K562 (cell line): ENCODE data around the gene TRMT2A. TPM values are rescaled to one million over a fixed set of nuclear protein-coding genes. Genes with fewer than 3 reads are reported as not detected.
A peak's percentile ranks its signal among the peaks of the same experiment; 100 is the strongest.

Source experiments
- CAMTA2 ChIP-seq: fragments of 250-450 bp; sonication (Bioruptor Pico); conservative IDR thresholded peaks from 2 replicates; pipeline ENCODE4 v1.5.1; 2022
- CBFA2T2 ChIP-seq: fragments of 450-650 bp; conservative IDR thresholded peaks from 2 replicates; pipeline ENCODE4 v1.6.1; 2017; ENCODE audit warnings: mild to moderate bottlenecking
- CLOCK ChIP-seq: fragments of 250-450 bp; sonication (Bioruptor Pico); IDR thresholded peaks from 2 replicates; pipeline ENCODE4 v1.4.0; 2020; ENCODE audit warnings: mild to moderate bottlenecking, moderate library complexity, borderline replicate concordance
- DEAF1 ChIP-seq: fragments of 450-650 bp; formaldehyde crosslinking; IDR thresholded peaks from 2 replicates; pipeline ENCODE4 v1.4.0; 2020; ENCODE audit warnings: mild to moderate bottlenecking, moderate library complexity
- EZH2 ChIP-seq: IDR thresholded peaks from 2 replicates; pipeline ENCODE4 v1.6.1; 2012; ENCODE audit warnings: low read depth, mild to moderate bottlenecking, inconsistent platforms, low read length, borderline replicate concordance
- HNRNPL ChIP-seq: fragments of 200-400 bp; formaldehyde crosslinking; IDR thresholded peaks from 2 replicates; pipeline ENCODE4 v1.6.1; 2017; ENCODE audit warnings: low read depth, mild to moderate bottlenecking, low read length
- JUN ChIP-seq, 2 experiments: sonication (generic) in 1 of 2; formaldehyde crosslinking in 1 of 2; IDR thresholded peaks; 2 replicates each; pipeline versions ENCODE4 v1.6.1 to v1.8.0; 2012 to 2022; ENCODE audit warnings: borderline replicate concordance in 2 of 2, mild to moderate bottlenecking in 2 of 2, improper control_type of control experiment in 1 of 2, low read depth in 1 of 2, low read length in 1 of 2, missing genetic modification reagents in 1 of 2
- KDM5B ChIP-seq: fragments of 200-600 bp; sonication (generic); IDR thresholded peaks from 2 replicates; pipeline ENCODE4 v1.6.1; 2012; ENCODE audit warnings: low read depth, mild to moderate bottlenecking, moderate library complexity, low read length, control low read depth, inconsistent platforms; ENCODE audit not compliant: insufficient replicate concordance
- RBBP5 ChIP-seq: fragments of 200-600 bp; sonication (generic); IDR thresholded peaks from 2 replicates; pipeline ENCODE4 v1.6.1; 2012; ENCODE audit warnings: borderline replicate concordance, mild to moderate bottlenecking, low read length, control low read depth, inconsistent platforms; ENCODE audit not compliant: insufficient read depth, poor library complexity, severe bottlenecking
- RBM14 ChIP-seq: fragments of 200-400 bp; formaldehyde crosslinking; IDR thresholded peaks from 2 replicates; pipeline ENCODE4 v1.6.1; 2018; ENCODE audit warnings: low read depth, mild to moderate bottlenecking, low read length, moderate library complexity, borderline replicate concordance; ENCODE audit not compliant: insufficient read depth
- RFX5 ChIP-seq: IDR thresholded peaks from 2 replicates; pipeline ENCODE4 v1.6.1; 2011; ENCODE audit warnings: low read depth, mild to moderate bottlenecking, improper control_type of control experiment, low read length
- UBTF ChIP-seq, 2 experiments: IDR thresholded peaks; 2 replicates each; pipeline ENCODE4 v1.6.1; 2012; ENCODE audit warnings: improper control_type of control experiment in 2 of 2, low read depth in 2 of 2, low read length in 2 of 2, borderline replicate concordance in 1 of 2
- ZC3H11A ChIP-seq: IDR thresholded peaks from 2 replicates; pipeline ENCODE4 v1.6.1; 2012; ENCODE audit warnings: low read depth, low read length, improper control_type of control experiment
- ZNF184 ChIP-seq: sonication (generic); formaldehyde crosslinking; IDR thresholded peaks from 2 replicates; pipeline ENCODE4 v1.5.0; 2020; ENCODE audit warnings: missing genetic modification reagents
- ZNF224 ChIP-seq: sonication (generic); formaldehyde crosslinking; IDR thresholded peaks from 2 replicates; pipeline ENCODE4 v1.8.0; 2022; ENCODE audit warnings: mild to moderate bottlenecking, missing genetic modification reagents
- ZSCAN32 ChIP-seq: fragments of 450-650 bp; formaldehyde crosslinking; IDR thresholded peaks from 2 replicates; pipeline ENCODE4 v1.4.0; 2020; ENCODE audit warnings: mild to moderate bottlenecking, moderate library complexity
- ZZZ3 ChIP-seq: fragments of 450-650 bp; IDR thresholded peaks from 2 replicates; pipeline ENCODE4 v1.6.1; 2016; ENCODE audit warnings: antibody characterized with exemption, mild to moderate bottlenecking, moderate library complexity
- polyA plus RNA-seq, 8 experiments: library from polyadenylated mRNA; depleted of rRNA in 4 of 8; stranded (reverse) in 5 of 8; unstranded in 3 of 8; fragments of >200 nt; fragmentation: Nextera tagmentation in 2 of 8; fragmentation: Illumina TruSeq in 1 of 8; extraction: Ambion mirVana in 2 of 8; extraction: Trizol in 1 of 8; gene quantifications; 2 replicates each; pipeline versions ENCODE4 v1.2.1 to v1.2.3, GENCODE V29; 2011 to 2014; ENCODE audit warnings: inconsistent platforms in 1 of 8, missing spikeins in 1 of 8
- total RNA-seq, 7 experiments: library from RNA; depleted of rRNA in 6 of 7; stranded (reverse); fragments of >200 nt in 6 of 7; fragmentation: Illumina TruSeq in 2 of 7; extraction: Trizol in 2 of 7; gene quantifications; 2 replicates each; pipeline versions ENCODE4 v1.2.1 to v1.2.3, GENCODE V29; 2011 to 2021; ENCODE audit warnings: low replicate concordance in 1 of 7
- TF ChIP-seq, protein P1 (sequence below), 2 experiments: fragments of 450-650 bp in 1 of 2; sonication (generic) in 1 of 2; formaldehyde crosslinking in 1 of 2; IDR thresholded peaks in 1 of 2; conservative IDR thresholded peaks in 1 of 2; 2 replicates each; pipeline versions ENCODE4 v1.6.1 to v1.8.1; 2016 to 2023; ENCODE audit warnings: mild to moderate bottlenecking in 2 of 2, moderate library complexity in 2 of 2, inconsistent platforms in 1 of 2, missing genetic modification reagents in 1 of 2

The TRMT2A gene
- total and polyA plus RNA-seq, 9 of the 15 experiments (the other 6 are each of a cell fraction or from before 2014, with no cell fraction given): 1.6 to 265 (median 140) TPM

GRCh38 chr22:20079745-20080444 is 37.1 kb downstream of the TRMT2A start, which contains the start of gene DGCR8 (continued):
- 0 out of 2 replicates have a peak, but pooled peaks have one; percentile 7 for TF ChIP-seq ZSCAN32 (CRISPR knock-in tag)
- TF ChIP-seq RBBP5: peak; percentile 96
- TF ChIP-seq ZZZ3: no peak
- peak; percentile 90; the same call in 1 of the 2 replicates for TF ChIP-seq EZH2
- TF ChIP-seq, protein P1, sequence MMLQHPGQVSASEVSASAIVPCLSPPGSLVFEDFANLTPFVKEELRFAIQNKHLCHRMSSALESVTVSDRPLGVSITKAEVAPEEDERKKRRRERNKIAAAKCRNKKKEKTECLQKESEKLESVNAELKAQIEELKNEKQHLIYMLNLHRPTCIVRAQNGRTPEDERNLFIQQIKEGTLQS (IDR thresholded peaks at IDR 0.05): no peak
- TF ChIP-seq, protein P1 (CRISPR knock-in tag; conservative IDR thresholded peaks at IDR 0.05): peak; percentile 82
- peak; percentile 90 for TF ChIP-seq CAMTA2 (CRISPR knock-in tag)
- no peak for TF ChIP-seq CBFA2T2
- peak; percentile 95 for TF ChIP-seq HNRNPL
- TF ChIP-seq ZC3H11A: peak; percentile 99
- peak; percentile 90 for TF ChIP-seq JUN (IDR thresholded peaks at IDR 0.05; ENCODE audit: borderline replicate concordance, low read depth, low read length)
- no peak for TF ChIP-seq JUN (CRISPR knock-in tag; IDR thresholded peaks at IDR 0.05; ENCODE audit: borderline replicate concordance)
- TF ChIP-seq DEAF1 (CRISPR knock-in tag): no peak
- TF ChIP-seq ZNF224 (CRISPR knock-in tag): no peak
- TF ChIP-seq KDM5B: peak; percentile 99
- TF ChIP-seq RFX5: 0 out of 2 replicates have a peak, but pooled peaks have one; percentile 60
- 0 out of 2 replicates have a peak, but pooled peaks have one; percentile 19 for TF ChIP-seq RBM14
- TF ChIP-seq CLOCK (CRISPR knock-in tag): peak; percentile 32; the same call in 1 of the 2 replicates
- no peak for TF ChIP-seq UBTF (IDR thresholded peaks at IDR 0.05; ENCODE audit: borderline replicate concordance in 1 of 2, low read depth in 2 of 2, low read length in 2 of 2)
- TF ChIP-seq ZNF184 (CRISPR knock-in tag): no peak
